ENCODE measurements around the gene SELENBP1. TPM values are rescaled to one million over a fixed set of nuclear protein-coding genes. Genes with fewer than 3 reads are reported as not detected.
A peak's percentile ranks its signal among the peaks of the same experiment; 100 is the strongest.

Gene SELENBP1
- total and polyA plus RNA-seq, 9 of the 15 experiments (the other 6 are each of a cell fraction or from before 2014, with no cell fraction given): 25.8 to 81.2 (median 47.1) TPM

GRCh38 chr1:151372058-151372934 lies at the start of gene SELENBP1 (continued):
- TF ChIP-seq, protein P1, sequence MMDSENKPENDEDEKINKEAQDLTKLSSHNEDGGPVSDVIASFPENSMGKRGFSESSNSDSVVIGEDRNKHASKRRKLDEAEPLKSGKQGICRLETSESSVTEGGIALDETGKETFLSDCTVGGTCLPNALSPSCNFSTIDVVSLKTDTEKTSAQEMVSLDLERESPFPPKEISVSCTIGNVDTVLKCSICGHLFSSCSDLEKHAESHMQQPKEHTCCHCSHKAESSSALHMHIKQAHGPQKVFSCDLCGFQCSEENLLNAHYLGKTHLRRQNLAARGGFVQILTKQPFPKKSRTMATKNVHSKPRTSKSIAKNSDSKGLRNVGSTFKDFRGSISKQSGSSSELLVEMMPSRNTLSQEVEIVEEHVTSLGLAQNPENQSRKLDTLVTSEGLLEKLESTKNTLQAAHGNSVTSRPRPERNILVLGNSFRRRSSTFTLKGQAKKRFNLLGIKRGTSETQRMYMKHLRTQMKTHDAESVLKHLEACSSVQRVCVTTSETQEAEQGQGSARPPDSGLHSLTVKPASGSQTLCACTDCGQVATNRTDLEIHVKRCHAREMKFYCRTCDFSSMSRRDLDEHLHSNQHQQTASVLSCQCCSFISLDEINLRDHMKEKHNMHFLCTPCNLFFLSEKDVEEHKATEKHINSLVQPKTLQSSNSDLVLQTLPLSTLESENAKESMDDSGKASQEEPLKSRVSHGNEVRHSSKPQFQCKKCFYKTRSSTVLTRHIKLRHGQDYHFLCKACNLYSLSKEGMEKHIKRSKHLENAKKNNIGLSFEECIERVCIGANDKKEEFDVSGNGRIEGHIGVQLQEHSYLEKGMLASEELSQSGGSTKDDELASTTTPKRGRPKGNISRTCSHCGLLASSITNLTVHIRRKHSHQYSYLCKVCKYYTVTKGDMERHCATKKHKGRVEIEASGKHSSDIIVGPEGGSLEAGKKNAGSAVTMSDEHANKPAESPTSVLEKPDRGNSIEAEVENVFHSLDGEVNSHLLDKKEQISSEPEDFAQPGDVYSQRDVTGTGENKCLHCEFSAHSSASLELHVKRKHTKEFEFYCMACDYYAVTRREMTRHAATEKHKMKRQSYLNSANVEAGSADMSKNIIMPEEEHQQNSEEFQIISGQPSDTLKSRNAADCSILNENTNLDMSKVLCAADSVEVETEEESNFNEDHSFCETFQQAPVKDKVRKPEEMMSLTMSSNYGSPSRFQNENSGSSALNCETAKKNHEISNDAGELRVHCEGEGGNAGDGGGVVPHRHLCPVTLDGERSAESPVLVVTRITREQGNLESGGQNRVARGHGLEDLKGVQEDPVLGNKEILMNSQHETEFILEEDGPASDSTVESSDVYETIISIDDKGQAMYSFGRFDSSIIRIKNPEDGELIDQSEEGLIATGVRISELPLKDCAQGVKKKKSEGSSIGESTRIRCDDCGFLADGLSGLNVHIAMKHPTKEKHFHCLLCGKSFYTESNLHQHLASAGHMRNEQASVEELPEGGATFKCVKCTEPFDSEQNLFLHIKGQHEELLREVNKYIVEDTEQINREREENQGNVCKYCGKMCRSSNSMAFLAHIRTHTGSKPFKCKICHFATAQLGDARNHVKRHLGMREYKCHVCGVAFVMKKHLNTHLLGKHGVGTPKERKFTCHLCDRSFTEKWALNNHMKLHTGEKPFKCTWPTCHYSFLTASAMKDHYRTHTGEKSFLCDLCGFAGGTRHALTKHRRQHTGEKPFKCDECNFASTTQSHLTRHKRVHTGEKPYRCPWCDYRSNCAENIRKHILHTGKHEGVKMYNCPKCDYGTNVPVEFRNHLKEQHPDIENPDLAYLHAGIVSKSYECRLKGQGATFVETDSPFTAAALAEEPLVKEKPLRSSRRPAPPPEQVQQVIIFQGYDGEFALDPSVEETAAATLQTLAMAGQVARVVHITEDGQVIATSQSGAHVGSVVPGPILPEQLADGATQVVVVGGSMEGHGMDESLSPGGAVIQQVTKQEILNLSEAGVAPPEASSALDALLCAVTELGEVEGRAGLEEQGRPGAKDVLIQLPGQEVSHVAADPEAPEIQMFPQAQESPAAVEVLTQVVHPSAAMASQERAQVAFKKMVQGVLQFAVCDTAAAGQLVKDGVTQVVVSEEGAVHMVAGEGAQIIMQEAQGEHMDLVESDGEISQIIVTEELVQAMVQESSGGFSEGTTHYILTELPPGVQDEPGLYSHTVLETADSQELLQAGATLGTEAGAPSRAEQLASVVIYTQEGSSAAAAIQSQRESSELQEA (IDR thresholded peaks at IDR 0.05; ENCODE audit: low read depth): no peak
- TF ChIP-seq GTF2A2 (tag; IDR thresholded peaks at IDR 0.05): 0 out of 2 replicates have a peak, but pooled peaks have one; percentile 44
- TF ChIP-seq, protein P2, sequence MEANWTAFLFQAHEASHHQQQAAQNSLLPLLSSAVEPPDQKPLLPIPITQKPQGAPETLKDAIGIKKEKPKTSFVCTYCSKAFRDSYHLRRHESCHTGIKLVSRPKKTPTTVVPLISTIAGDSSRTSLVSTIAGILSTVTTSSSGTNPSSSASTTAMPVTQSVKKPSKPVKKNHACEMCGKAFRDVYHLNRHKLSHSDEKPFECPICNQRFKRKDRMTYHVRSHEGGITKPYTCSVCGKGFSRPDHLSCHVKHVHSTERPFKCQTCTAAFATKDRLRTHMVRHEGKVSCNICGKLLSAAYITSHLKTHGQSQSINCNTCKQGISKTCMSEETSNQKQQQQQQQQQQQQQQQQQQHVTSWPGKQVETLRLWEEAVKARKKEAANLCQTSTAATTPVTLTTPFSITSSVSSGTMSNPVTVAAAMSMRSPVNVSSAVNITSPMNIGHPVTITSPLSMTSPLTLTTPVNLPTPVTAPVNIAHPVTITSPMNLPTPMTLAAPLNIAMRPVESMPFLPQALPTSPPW (CRISPR knock-in tag; IDR thresholded peaks at IDR 0.05): peak; percentile 84
- peak; percentile 50; the same call in 1 of the 2 replicates for TF ChIP-seq NBN (IDR thresholded peaks at IDR 0.05; ENCODE audit: low read depth)
- no peak for TF ChIP-seq TAF7 (tag; IDR thresholded peaks at IDR 0.05)
- TF ChIP-seq KDM5B (IDR thresholded peaks at IDR 0.05; ENCODE audit: insufficient replicate concordance, low read depth, low read length): peak; percentile 92
- peak; percentile 77 for TF ChIP-seq MTA3 (IDR thresholded peaks at IDR 0.05; ENCODE audit: borderline replicate concordance)
- TF ChIP-seq, protein P3, sequence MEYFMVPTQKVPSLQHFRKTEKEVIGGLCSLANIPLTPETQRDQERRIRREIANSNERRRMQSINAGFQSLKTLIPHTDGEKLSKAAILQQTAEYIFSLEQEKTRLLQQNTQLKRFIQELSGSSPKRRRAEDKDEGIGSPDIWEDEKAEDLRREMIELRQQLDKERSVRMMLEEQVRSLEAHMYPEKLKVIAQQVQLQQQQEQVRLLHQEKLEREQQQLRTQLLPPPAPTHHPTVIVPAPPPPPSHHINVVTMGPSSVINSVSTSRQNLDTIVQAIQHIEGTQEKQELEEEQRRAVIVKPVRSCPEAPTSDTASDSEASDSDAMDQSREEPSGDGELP (CRISPR knock-in tag; IDR thresholded peaks at IDR 0.05; ENCODE audit: borderline replicate concordance): peak; percentile 75; the same call in 1 of the 2 replicates
- TF ChIP-seq POLR2B (IDR thresholded peaks at IDR 0.05; ENCODE audit: low read depth, partially characterized antibody): peak; percentile 53
- TF ChIP-seq KAT7 (CRISPR knock-in tag; IDR thresholded peaks at IDR 0.05; ENCODE audit: borderline replicate concordance): 0 out of 2 replicates have a peak, but pooled peaks have one; percentile 27
- TF ChIP-seq THRAP3 (IDR thresholded peaks at IDR 0.05; ENCODE audit: borderline replicate concordance): no peak
- TF ChIP-seq SUPT5H (IDR thresholded peaks at IDR 0.05): peak; percentile 54
- TF ChIP-seq TBP (optimal IDR thresholded peaks at IDR 0.05; ENCODE audit: low read depth, low read length): peak; percentile 75
- 0 out of 2 replicates have a peak, but pooled peaks have one; percentile 17 for TF ChIP-seq HDAC2 (IDR thresholded peaks at IDR 0.05)
- peak; percentile 67 for TF ChIP-seq POLR2G (IDR thresholded peaks at IDR 0.05; ENCODE audit: low read depth, low read length)
